Caco-2 (cell line): Measurements from ENCODE around the gene ZNF780B. TPM values are rescaled to one million over a fixed set of nuclear protein-coding genes. Genes with fewer than 3 reads are reported as not detected.

Experiments used
- BruUV-seq: library from RNA; stranded (reverse); fragments of 400-500 nt; replicated peaks from 2 replicates; lab custom pipeline; 2021; lab: Mats Ljungman, UMichigan
- CTCF ChIA-PET: fragments of 300-600 bp; sonication (Branson Sonifier 250); formaldehyde crosslinking; loops from one replicate; lab custom pipeline; 2022; ENCODE audit warnings: antibody characterized with exemption; lab: Charles Lee
- POLR2A ChIA-PET: fragments of 300-600 bp; sonication (Branson Sonifier 250); formaldehyde crosslinking; loops from one replicate; lab custom pipeline; 2022; ENCODE audit warnings: antibody characterized with exemption; lab: Charles Lee
- DNase-seq, 2 experiments: peaks; one replicate each; pipeline versions ENCODE4 v3.0.0 to v3.0.0-alpha.2; 2020 to 2022
- H3K27me3 ChIP-seq: replicated peaks from 2 replicates; pipeline ENCODE4 v1.6.0; 2011; ENCODE audit warnings: low read length; ENCODE audit not compliant: control insufficient read depth, insufficient read depth
- H3K36me3 ChIP-seq: 2 replicates; pipeline ENCODE4 v1.5.1; 2011; ENCODE audit warnings: low read length; ENCODE audit not compliant: control insufficient read depth, insufficient read depth
- H3K4me1 ChIP-seq: fragments of 250-450 bp; sonication (Bioruptor Pico); 2 replicates; pipeline ENCODE4 v1.5.1; 2020; ENCODE audit warnings: mild to moderate bottlenecking
- H3K4me3 ChIP-seq: 2 replicates; pipeline ENCODE4 v1.5.1; 2011; ENCODE audit warnings: low read depth, mild to moderate bottlenecking, control low read depth, low read length
- H3K9me3 ChIP-seq: fragments of 250-450 bp; sonication (Bioruptor Pico); 2 replicates; pipeline ENCODE4 v1.5.1; 2020; ENCODE audit warnings: mild to moderate bottlenecking, moderate library complexity
- H3K27ac Mint-ChIP-seq: one replicate; pipeline ENCODE4 v1.8.0; 2022; ENCODE audit warnings: mixed read lengths; ENCODE audit not compliant: unreplicated experiment
- H3K27me3 Mint-ChIP-seq: one replicate; pipeline ENCODE4 v1.8.0; 2022; ENCODE audit warnings: mixed read lengths; ENCODE audit not compliant: insufficient read depth, unreplicated experiment
- H3K36me3 Mint-ChIP-seq: one replicate; pipeline ENCODE4 v1.8.0; 2022; ENCODE audit warnings: mild to moderate bottlenecking, mixed read lengths; ENCODE audit not compliant: insufficient read depth, unreplicated experiment
- H3K4me1 Mint-ChIP-seq: one replicate; pipeline ENCODE4 v1.8.0; 2022; ENCODE audit warnings: low read depth, mixed read lengths; ENCODE audit not compliant: unreplicated experiment
- H3K4me3 Mint-ChIP-seq: one replicate; pipeline ENCODE4 v1.8.0; 2022; ENCODE audit warnings: mild to moderate bottlenecking, moderate library complexity, mixed read lengths; ENCODE audit not compliant: unreplicated experiment
- H3K9me3 Mint-ChIP-seq: one replicate; pipeline ENCODE4 v1.8.0; 2022; ENCODE audit warnings: mixed read lengths; ENCODE audit not compliant: unreplicated experiment
- intact Hi-C: fragments of 100-400 bp; cut with micrococcal nuclease; formaldehyde crosslinking; loops from one replicate; pipeline ENCODE4 v1.10.0; 2022; ENCODE audit not compliant: unreplicated experiment
- total RNA-seq: library from RNA; stranded (reverse); gene quantifications from 2 replicates; pipeline ENCODE4 v1.2.3, GENCODE V29; 2022
- TF ChIP-seq, protein P1 (sequence below), 2 experiments: fragments of 200-600 bp in 1 of 2; IDR thresholded peaks; 1 replicate in 1 of 2; 2 replicates in 1 of 2; pipeline versions ENCODE4 v1.5.1 to v1.8.0; 2011 to 2022; ENCODE audit warnings: antibody characterized with exemption in 1 of 2, control low read depth in 1 of 2, inconsistent platforms in 1 of 2, low read depth in 1 of 2, low read length in 1 of 2, mild to moderate bottlenecking in 1 of 2, moderate library complexity in 1 of 2; ENCODE audit not compliant: insufficient read depth in 1 of 2, severe bottlenecking in 1 of 2, unreplicated experiment in 1 of 2

ZNF780B gene
- total RNA-seq, 1 experiment from 2014 or later, result 27.5 TPM

DNA sequence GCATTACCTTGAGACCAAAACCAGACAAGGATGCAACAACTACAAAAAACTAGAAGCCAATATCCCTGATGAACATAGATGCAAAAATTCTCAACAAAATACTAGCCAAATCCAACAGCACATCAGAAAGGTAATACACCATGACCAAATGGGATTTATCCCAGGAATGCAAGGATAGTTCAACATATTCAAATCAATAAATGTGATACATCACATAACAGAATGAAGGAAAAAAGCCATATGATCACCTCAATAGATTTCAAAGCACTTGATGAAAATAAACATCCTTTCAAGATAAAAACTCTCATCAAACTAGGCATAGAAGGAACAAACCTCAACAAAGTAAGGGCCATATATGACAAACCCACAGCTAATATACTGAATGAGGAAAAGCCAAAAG is 69.4 kb downstream of the ZNF780B start:
- Mint-ChIP-seq H3K4me1 (no peaks in the 10 kb centered on the region), H3K36me3 (peaks cover 42% of the 10 kb centered on the region), H3K9me3 (peaks cover 29% of the 10 kb centered on the region), H3K27ac (no peak overlapping the region), H3K4me3 (no peak overlapping the region), H3K27me3 (no peaks in the 10 kb centered on the region)
- H3K27me3 ChIP-seq, result no peaks in the 10 kb centered on the region
- peaks cover 28% of the 10 kb centered on the region for H3K9me3 ChIP-seq
- H3K36me3 ChIP-seq, result no peaks in the 10 kb centered on the region
- CTCF ChIA-PET, result no interaction called here
- POLR2A ChIA-PET, result no interaction called here
- DNase-seq, result no peak
- no peak overlapping the region for H3K4me3 ChIP-seq
- H3K4me1 ChIP-seq, result no peaks in the 10 kb centered on the region
- intact Hi-C loops, result no loop called here
- no TSS peak for BruUV-seq
- TF ChIP-seq, protein P1, sequence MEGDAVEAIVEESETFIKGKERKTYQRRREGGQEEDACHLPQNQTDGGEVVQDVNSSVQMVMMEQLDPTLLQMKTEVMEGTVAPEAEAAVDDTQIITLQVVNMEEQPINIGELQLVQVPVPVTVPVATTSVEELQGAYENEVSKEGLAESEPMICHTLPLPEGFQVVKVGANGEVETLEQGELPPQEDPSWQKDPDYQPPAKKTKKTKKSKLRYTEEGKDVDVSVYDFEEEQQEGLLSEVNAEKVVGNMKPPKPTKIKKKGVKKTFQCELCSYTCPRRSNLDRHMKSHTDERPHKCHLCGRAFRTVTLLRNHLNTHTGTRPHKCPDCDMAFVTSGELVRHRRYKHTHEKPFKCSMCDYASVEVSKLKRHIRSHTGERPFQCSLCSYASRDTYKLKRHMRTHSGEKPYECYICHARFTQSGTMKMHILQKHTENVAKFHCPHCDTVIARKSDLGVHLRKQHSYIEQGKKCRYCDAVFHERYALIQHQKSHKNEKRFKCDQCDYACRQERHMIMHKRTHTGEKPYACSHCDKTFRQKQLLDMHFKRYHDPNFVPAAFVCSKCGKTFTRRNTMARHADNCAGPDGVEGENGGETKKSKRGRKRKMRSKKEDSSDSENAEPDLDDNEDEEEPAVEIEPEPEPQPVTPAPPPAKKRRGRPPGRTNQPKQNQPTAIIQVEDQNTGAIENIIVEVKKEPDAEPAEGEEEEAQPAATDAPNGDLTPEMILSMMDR (IDR thresholded peaks at IDR 0.05; ENCODE audit: insufficient read depth in 1 of 2, low read depth in 1 of 2, low read length in 1 of 2, severe bottlenecking in 1 of 2, unreplicated experiment in 1 of 2), result no peak

DNA sequence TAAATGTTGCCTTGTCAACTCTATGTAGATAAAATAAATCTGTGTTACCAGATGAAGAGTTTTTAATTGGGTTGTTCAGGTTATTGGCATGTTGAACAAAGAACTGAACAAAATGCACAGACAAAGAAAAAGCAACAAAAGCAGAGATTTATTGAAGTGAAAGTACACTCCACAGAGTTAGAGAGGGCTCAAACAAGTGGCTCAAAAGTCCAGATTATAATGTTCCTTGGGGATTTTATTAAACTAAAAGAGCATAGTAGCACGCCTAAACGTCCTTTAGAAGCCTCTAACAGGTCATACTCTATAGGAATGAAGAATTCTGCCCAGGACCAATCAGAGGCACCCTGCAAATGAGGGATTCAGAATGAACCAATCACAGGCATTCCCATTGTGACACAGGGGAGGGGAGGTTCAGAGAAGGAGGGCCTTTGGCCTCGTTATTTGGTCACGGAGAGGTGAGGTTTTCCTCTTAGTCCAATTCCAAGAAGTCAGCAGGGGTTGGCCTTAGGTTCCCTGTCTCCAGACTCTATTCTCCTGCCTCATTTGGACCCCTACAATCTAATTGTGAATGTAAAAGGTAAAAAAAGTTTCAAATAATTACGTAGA is 72.2 kb downstream of the ZNF780B start:
- DNase-seq, result no peak
- H3K27me3 ChIP-seq, result no peaks in the 10 kb centered on the region
- H3K36me3 Mint-ChIP-seq, result peaks cover 70% of the 10 kb centered on the region
- H3K4me1 Mint-ChIP-seq, result no peaks in the 10 kb centered on the region
- peaks cover 28% of the 10 kb centered on the region for H3K9me3 ChIP-seq
- BruUV-seq, result no TSS peak
- TF ChIP-seq, protein P1 (IDR thresholded peaks at IDR 0.05; ENCODE audit: insufficient read depth in 1 of 2, low read depth in 1 of 2, low read length in 1 of 2, severe bottlenecking in 1 of 2, unreplicated experiment in 1 of 2), result no peak
- H3K4me3 ChIP-seq, result no peak overlapping the region
- H3K27me3 Mint-ChIP-seq, result no peaks in the 10 kb centered on the region
- H3K4me1 ChIP-seq, result no peaks in the 10 kb centered on the region
- H3K4me3 Mint-ChIP-seq, result no peak overlapping the region
- ChIA-PET POLR2A (no interaction called here), CTCF (no interaction called here)
- H3K9me3 Mint-ChIP-seq, result peaks cover 29% of the 10 kb centered on the region
- H3K36me3 ChIP-seq, result peaks cover 4% of the 10 kb centered on the region; the same call in 1 of the 2 replicates
- no peak overlapping the region for H3K27ac Mint-ChIP-seq
- intact Hi-C loops, result no loop called here

DNA sequence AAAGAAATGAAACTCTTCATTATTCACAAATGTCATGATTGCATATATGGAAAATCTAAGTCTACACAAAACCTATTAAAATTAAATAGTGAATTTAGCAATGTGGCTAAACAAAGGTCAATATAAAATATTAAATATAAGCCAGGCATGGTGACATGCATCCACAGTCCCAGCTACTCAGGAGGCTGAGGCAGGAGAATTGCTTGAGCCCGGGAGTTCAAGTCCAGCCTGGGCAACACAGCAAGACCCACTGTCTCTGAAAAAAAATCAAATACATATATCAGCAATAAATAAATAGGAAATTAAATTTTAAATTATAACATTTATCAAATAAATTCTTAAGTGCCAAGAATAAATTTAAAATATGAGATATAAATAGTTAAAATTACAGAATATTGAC is 73.1 kb downstream of the ZNF780B start:
- Histone ChIP-seq H3K4me3 (no peak overlapping the region), H3K4me1 (no peaks in the 10 kb centered on the region), H3K27me3 (no peaks in the 10 kb centered on the region), H3K36me3 (peaks cover 7% of the 10 kb centered on the region), H3K9me3 (peaks cover 28% of the 10 kb centered on the region)
- Mint-ChIP-seq H3K4me3 (no peak overlapping the region), H3K9me3 (peaks cover 28% of the 10 kb centered on the region), H3K27me3 (no peaks in the 10 kb centered on the region), H3K27ac (no peak overlapping the region), H3K36me3 (peaks cover 79% of the 10 kb centered on the region), H3K4me1 (no peaks in the 10 kb centered on the region)
- CTCF ChIA-PET, result no interaction called here
- intact Hi-C loops, result no loop called here
- TF ChIP-seq, protein P1 (IDR thresholded peaks at IDR 0.05; ENCODE audit: insufficient read depth in 1 of 2, low read depth in 1 of 2, low read length in 1 of 2, severe bottlenecking in 1 of 2, unreplicated experiment in 1 of 2), result no peak
- BruUV-seq, result no TSS peak
- POLR2A ChIA-PET, result no interaction called here
- no peak for DNase-seq

Other genes starting within 250 kb of the ZNF780B start
- 4.8 and 5.4 TPM in 2 replicates for gene DYRK1B, start 222.1 kb downstream of the ZNF780B start, total RNA-seq
- 374 and 411 TPM in 2 replicates for gene FBL, start 209.9 kb downstream of the ZNF780B start, total RNA-seq
- gene FCGBP, start 121.6 kb downstream of the ZNF780B start, total RNA-seq, result 0.16 and 0.26 TPM in 2 replicates
- 183 and 196 TPM in 2 replicates for gene PSMC4, start 85.1 kb downstream of the ZNF780B start, total RNA-seq
- gene ZNF546, start 59.2 kb downstream of the ZNF780B start, total RNA-seq, result 0.98 and 1.0 TPM in 2 replicates
- 21.7 and 22.9 TPM in 2 replicates for gene ZNF780A, start 34.7 kb upstream of the ZNF780B start, total RNA-seq
- gene MAP3K10, start 135.2 kb upstream of the ZNF780B start, total RNA-seq, result 10.7 and 11.8 TPM in 2 replicates
- not detected in 2 replicates for gene TTC9B, start 162.2 kb upstream of the ZNF780B start, total RNA-seq
- gene CCNP, start 170.5 kb upstream of the ZNF780B start, total RNA-seq, result 4.1 and 5.3 TPM in 2 replicates
- 164 and 169 TPM in 2 replicates for gene AKT2, start 229.1 kb upstream of the ZNF780B start, total RNA-seq